ENCODE measurements around the gene HOXA9.

The HOXA9 gene

DNA sequence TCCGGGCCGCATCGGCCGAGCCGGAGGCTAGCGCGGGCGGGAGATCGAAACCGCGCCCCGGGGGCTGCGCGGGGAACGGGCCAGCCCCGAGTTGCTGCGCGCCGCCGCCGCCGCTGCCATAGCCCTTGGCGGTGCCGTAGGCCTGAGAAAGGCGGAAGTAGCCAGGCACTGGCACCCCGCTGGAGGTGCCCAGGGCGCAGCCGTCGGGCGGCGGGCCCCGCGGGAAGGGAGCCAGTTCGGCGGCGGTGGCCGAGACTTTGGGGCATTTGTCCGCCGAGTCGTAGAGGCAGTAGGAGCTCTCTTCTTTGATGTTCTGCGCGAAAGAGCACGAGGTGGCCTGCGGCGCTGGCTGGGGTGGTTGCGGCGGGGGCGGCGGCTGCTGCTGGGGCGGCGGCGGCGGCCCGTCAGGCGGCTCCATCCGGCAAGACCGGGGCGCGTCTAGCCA, 8.2 kb upstream of the HOXA9 start:
- no peak overlapping the region for H3K4ac ChIP-seq (ENCODE audit: low read length)
- H3K27ac ChIP-seq (replicated peaks; ENCODE audit: low read length): no peak overlapping the region
- no peaks in the 10 kb centered on the region for H3K4me1 ChIP-seq (ENCODE audit: control insufficient read depth in 2 of 2, insufficient read depth in 1 of 2, low read depth in 1 of 2, low read length in 2 of 2)
- no peak overlapping the region for H3K4me2 ChIP-seq (ENCODE audit: insufficient read depth, low read length, poor library complexity, severe bottlenecking)
- no peak overlapping the region for H3K18ac ChIP-seq (ENCODE audit: low read length)
- peaks cover 75 to 99% (median 94%) of the 10 kb centered on the region in 3 experiments for H3K27me3 ChIP-seq (ENCODE audit: control insufficient read depth in 3 of 3, insufficient read depth in 3 of 3, low read depth in 1 of 3, low read length in 3 of 3)
- peak overlapping the region; percentile 85 for H2AFZ ChIP-seq (ENCODE audit: low read length)
- no peak overlapping the region for H2BK120ac ChIP-seq (ENCODE audit: low read depth, low read length)
- H3K36me3 ChIP-seq (replicated peaks in 1 of 2; ENCODE audit: control insufficient read depth in 2 of 2, insufficient read depth in 2 of 2, low read length in 2 of 2): no peaks in the 10 kb centered on the region
- peaks cover 0 to 16% of the 10 kb centered on the region in 2 donors for H3K9me3 ChIP-seq (replicated peaks in 1 of 2; ENCODE audit: control insufficient read depth in 2 of 2, insufficient read depth in 1 of 2, low read depth in 1 of 2, low read length in 2 of 2)
- no CpG with 5 or more reads among the region's 59 CpGs for WGBS, 2 donors (ENCODE audit: extremely low coverage in 2 of 2, insufficient read length in 2 of 2, insufficient replicate concordance in 1 of 2)
- H2BK5ac ChIP-seq (ENCODE audit: low read length): peak overlapping the region; percentile 39
- no peak overlapping the region for H2AK5ac ChIP-seq (ENCODE audit: low read depth, low read length)
- H2BK15ac ChIP-seq (ENCODE audit: low read length): no peak overlapping the region
- DNase-seq (ENCODE audit: low spot score): no peak
- H3K4me3 ChIP-seq (ENCODE audit: low read length in 2 of 2): no peak overlapping the region
- no peak overlapping the region for H3K14ac ChIP-seq (ENCODE audit: low read length)
- no peak overlapping the region for H3K9ac ChIP-seq (ENCODE audit: low read depth, low read length, poor library complexity)
- H4K8ac ChIP-seq (ENCODE audit: low read depth, low read length): no peak overlapping the region
- H4K91ac ChIP-seq (ENCODE audit: low read depth, low read length, poor library complexity): no peak overlapping the region
- H3K79me1 ChIP-seq (ENCODE audit: low read depth, low read length): no peaks in the 10 kb centered on the region
- H3K23ac ChIP-seq (ENCODE audit: low read depth, low read length, poor library complexity): peak overlapping the region; percentile 80
- no peak overlapping the region for H2BK12ac ChIP-seq (ENCODE audit: low read length)

DNA sequence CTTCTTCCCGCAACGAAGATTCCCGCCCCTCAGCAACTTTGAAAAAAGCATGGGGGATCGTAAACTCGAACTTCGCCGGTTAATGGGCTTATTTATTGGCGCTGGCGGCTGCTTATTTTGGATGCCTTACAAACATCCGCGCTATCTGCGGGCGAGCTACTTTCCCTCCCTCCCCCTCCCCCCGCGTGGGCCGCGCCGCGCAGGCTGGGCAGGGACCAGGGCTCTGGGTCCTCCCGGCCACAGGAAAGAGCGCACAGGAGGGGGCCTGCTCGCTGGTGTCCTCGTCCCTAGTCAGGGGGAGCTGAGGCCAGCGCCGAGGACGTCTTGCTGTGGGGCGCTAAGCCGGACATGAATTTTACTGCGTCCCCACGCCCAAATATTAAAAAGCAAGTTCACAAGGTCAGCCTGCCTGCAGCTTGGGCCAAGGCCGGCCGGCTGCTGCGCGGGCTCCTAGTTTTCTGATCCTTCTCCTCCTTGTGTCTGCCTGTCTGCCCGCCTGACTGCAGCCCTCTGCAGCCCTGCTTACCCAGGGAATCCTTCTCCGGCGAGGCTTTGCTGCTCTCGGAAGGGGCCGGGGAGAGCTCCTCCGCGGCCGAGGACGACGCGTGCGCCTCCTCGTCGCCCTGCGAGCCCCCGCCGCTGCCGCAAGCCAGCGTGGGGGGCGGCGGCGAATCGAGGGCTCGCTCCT, 7.6 kb upstream of the HOXA9 start:
- Histone ChIP-seq H2AK5ac (ENCODE audit: low read depth, low read length) (no peak overlapping the region), H4K8ac (ENCODE audit: low read depth, low read length) (no peak overlapping the region), H3K79me1 (ENCODE audit: low read depth, low read length) (no peaks in the 10 kb centered on the region), H3K23ac (ENCODE audit: low read depth, low read length, poor library complexity) (peak overlapping the region; percentile 70), H3K4me1 (ENCODE audit: control insufficient read depth in 2 of 2, insufficient read depth in 1 of 2, low read depth in 1 of 2, low read length in 2 of 2) (no peaks in the 10 kb centered on the region), H3K9ac (ENCODE audit: low read depth, low read length, poor library complexity) (no peak overlapping the region), H2BK5ac (ENCODE audit: low read length) (no peak overlapping the region), H2AFZ (ENCODE audit: low read length) (peak overlapping the region; percentile 85), H4K91ac (ENCODE audit: low read depth, low read length, poor library complexity) (no peak overlapping the region), H2BK120ac (ENCODE audit: low read depth, low read length) (no peak overlapping the region), H3K27ac (replicated peaks; ENCODE audit: low read length) (no peak overlapping the region), H2BK12ac (ENCODE audit: low read length) (no peak overlapping the region), H3K27me3 (ENCODE audit: control insufficient read depth in 3 of 3, insufficient read depth in 3 of 3, low read depth in 1 of 3, low read length in 3 of 3) (peaks cover 80 to 99% (median 94%) of the 10 kb centered on the region in 3 experiments), H3K4me2 (ENCODE audit: insufficient read depth, low read length, poor library complexity, severe bottlenecking) (peak overlapping the region; percentile 11), H3K9me3 (replicated peaks in 1 of 2; ENCODE audit: control insufficient read depth in 2 of 2, insufficient read depth in 1 of 2, low read depth in 1 of 2, low read length in 2 of 2) (peaks cover 0 to 16% of the 10 kb centered on the region in 2 donors), H3K36me3 (replicated peaks in 1 of 2; ENCODE audit: control insufficient read depth in 2 of 2, insufficient read depth in 2 of 2, low read length in 2 of 2) (no peaks in the 10 kb centered on the region), H3K18ac (ENCODE audit: low read length) (no peak overlapping the region), H3K4me3 (ENCODE audit: low read length in 2 of 2) (no peak overlapping the region), H3K4ac (ENCODE audit: low read length) (no peak overlapping the region), H2BK15ac (ENCODE audit: low read length) (no peak overlapping the region), H3K14ac (ENCODE audit: low read length) (no peak overlapping the region)
- no peak for DNase-seq (ENCODE audit: low spot score)
- no CpG with 5 or more reads among the region's 58 CpGs for WGBS, 2 donors (ENCODE audit: extremely low coverage in 2 of 2, insufficient read length in 2 of 2, insufficient replicate concordance in 1 of 2)

- Histone ChIP-seq H2AFZ (ENCODE audit: low read length) (no peak overlapping the region), H3K4me3 (ENCODE audit: low read length in 2 of 2) (no peak overlapping the region), H2BK5ac (ENCODE audit: low read length) (no peak overlapping the region), H3K9ac (ENCODE audit: low read depth, low read length, poor library complexity) (no peak overlapping the region), H3K27me3 (ENCODE audit: control insufficient read depth in 3 of 3, insufficient read depth in 3 of 3, low read depth in 1 of 3, low read length in 3 of 3) (peaks cover 81 to 99% (median 94%) of the 10 kb centered on the region in 3 experiments), H2BK12ac (ENCODE audit: low read length) (no peak overlapping the region), H3K79me1 (ENCODE audit: low read depth, low read length) (no peaks in the 10 kb centered on the region), H3K14ac (ENCODE audit: low read length) (no peak overlapping the region), H3K36me3 (replicated peaks in 1 of 2; ENCODE audit: control insufficient read depth in 2 of 2, insufficient read depth in 2 of 2, low read length in 2 of 2) (no peaks in the 10 kb centered on the region), H3K4me1 (ENCODE audit: control insufficient read depth in 2 of 2, insufficient read depth in 1 of 2, low read depth in 1 of 2, low read length in 2 of 2) (no peaks in the 10 kb centered on the region), H2BK15ac (ENCODE audit: low read length) (no peak overlapping the region), H3K27ac (replicated peaks; ENCODE audit: low read length) (no peak overlapping the region), H4K8ac (ENCODE audit: low read depth, low read length) (no peak overlapping the region), H3K23ac (ENCODE audit: low read depth, low read length, poor library complexity) (no peak overlapping the region), H3K9me3 (replicated peaks in 1 of 2; ENCODE audit: control insufficient read depth in 2 of 2, insufficient read depth in 1 of 2, low read depth in 1 of 2, low read length in 2 of 2) (peaks cover 0 to 16% of the 10 kb centered on the region in 2 donors), H3K18ac (ENCODE audit: low read length) (no peak overlapping the region), H3K4me2 (ENCODE audit: insufficient read depth, low read length, poor library complexity, severe bottlenecking) (no peak overlapping the region), H4K91ac (ENCODE audit: low read depth, low read length, poor library complexity) (no peak overlapping the region), H2AK5ac (ENCODE audit: low read depth, low read length) (no peak overlapping the region), H2BK120ac (ENCODE audit: low read depth, low read length) (no peak overlapping the region), H3K4ac (ENCODE audit: low read length) (no peak overlapping the region)
- DNase-seq (ENCODE audit: low spot score): no peak
- no CpG with 5 or more reads among the region's 10 CpGs for WGBS, 2 donors (ENCODE audit: extremely low coverage in 2 of 2, insufficient read length in 2 of 2, insufficient replicate concordance in 1 of 2)
These were observed 7.0 kb upstream of the HOXA9 start for GRCh38 chr7:27172315-27172774.

- Histone ChIP-seq H2BK5ac (ENCODE audit: low read length) (no peak overlapping the region), H2AK5ac (ENCODE audit: low read depth, low read length) (no peak overlapping the region), H2BK15ac (ENCODE audit: low read length) (no peak overlapping the region), H3K27ac (replicated peaks; ENCODE audit: low read length) (no peak overlapping the region), H3K9ac (ENCODE audit: low read depth, low read length, poor library complexity) (no peak overlapping the region), H3K27me3 (ENCODE audit: control insufficient read depth in 3 of 3, insufficient read depth in 3 of 3, low read depth in 1 of 3, low read length in 3 of 3) (peaks cover 83 to 99% (median 94%) of the 10 kb centered on the region in 3 experiments), H3K36me3 (replicated peaks in 1 of 2; ENCODE audit: control insufficient read depth in 2 of 2, insufficient read depth in 2 of 2, low read length in 2 of 2) (no peaks in the 10 kb centered on the region), H4K8ac (ENCODE audit: low read depth, low read length) (no peak overlapping the region), H3K18ac (ENCODE audit: low read length) (no peak overlapping the region), H4K91ac (ENCODE audit: low read depth, low read length, poor library complexity) (no peak overlapping the region), H3K23ac (ENCODE audit: low read depth, low read length, poor library complexity) (no peak overlapping the region), H3K9me3 (replicated peaks in 1 of 2; ENCODE audit: control insufficient read depth in 2 of 2, insufficient read depth in 1 of 2, low read depth in 1 of 2, low read length in 2 of 2) (peaks cover 0 to 16% of the 10 kb centered on the region in 2 donors), H3K14ac (ENCODE audit: low read length) (no peak overlapping the region), H3K79me1 (ENCODE audit: low read depth, low read length) (no peaks in the 10 kb centered on the region), H3K4ac (ENCODE audit: low read length) (no peak overlapping the region), H2BK120ac (ENCODE audit: low read depth, low read length) (no peak overlapping the region), H2BK12ac (ENCODE audit: low read length) (no peak overlapping the region), H2AFZ (ENCODE audit: low read length) (no peak overlapping the region), H3K4me2 (ENCODE audit: insufficient read depth, low read length, poor library complexity, severe bottlenecking) (no peak overlapping the region), H3K4me3 (ENCODE audit: low read length in 2 of 2) (no peak overlapping the region), H3K4me1 (ENCODE audit: control insufficient read depth in 2 of 2, insufficient read depth in 1 of 2, low read depth in 1 of 2, low read length in 2 of 2) (no peaks in the 10 kb centered on the region)
- no peak for DNase-seq (ENCODE audit: low spot score)
- WGBS, 2 donors (ENCODE audit: extremely low coverage in 2 of 2, insufficient read length in 2 of 2, insufficient replicate concordance in 1 of 2): no CpG with 5 or more reads among the region's 30 CpGs
These were observed 6.4 kb upstream of the HOXA9 start for GRCh38 chr7:27171637-27172314.
